Body of pancreas (tissue), 4 donors: ENCODE measurements around the gene COX19. TPM values are rescaled to one million over a fixed set of nuclear protein-coding genes. Genes with fewer than 3 reads are reported as not detected.

Experiments used
- ATAC-seq: fragments of 150-250 bp; one replicate; pipeline ENCODE4 v1.9.1; 2016
- DNase-seq, 4 donors: peaks; one replicate each; pipeline ENCODE4 v3.0.0-alpha.2; 2019
- H3K27ac ChIP-seq, 4 donors: fragments of 200-600 bp; sonication (generic); 1 replicate in 3 of 4; 2 replicates in 1 of 4; pipeline versions ENCODE4 v1.5.1 to v1.6.1; 2016 to 2019; ENCODE audit warnings: mild to moderate bottlenecking in 1 of 4, mixed read lengths in 1 of 4, moderate library complexity in 1 of 4
- H3K27me3 ChIP-seq, 2 donors: fragments of 200-600 bp; sonication (generic); one replicate each; pipeline ENCODE4 v1.6.0; 2016; ENCODE audit warnings: mild to moderate bottlenecking in 1 of 2
- H3K36me3 ChIP-seq, 2 donors: fragments of 200-600 bp; sonication (generic); replicated peaks in 1 of 2; 2 replicates each; pipeline ENCODE4 v1.5.1; 2016; ENCODE audit warnings: low read depth in 2 of 2; ENCODE audit not compliant: insufficient read depth in 1 of 2
- H3K4me1 ChIP-seq: fragments of 200-600 bp; sonication (generic); one replicate; pipeline ENCODE4 v1.6.0; 2016
- H3K4me3 ChIP-seq, 2 donors: fragments of 200-600 bp; sonication (generic); 1 replicate in 1 of 2; 2 replicates in 1 of 2; pipeline ENCODE4 v1.5.1; 2016 to 2019
- H3K9me3 ChIP-seq, 3 donors: fragments of 200-600 bp; sonication (generic); 1 replicate in 2 of 3; 2 replicates in 1 of 3; pipeline ENCODE4 v1.5.1; 2016
- CTCF ChIP-seq, 7 experiments: fragments of 450-650 bp in 4 of 7; fragments of 200-600 bp in 3 of 7; sonication (generic) in 3 of 7; IDR thresholded peaks; one replicate each; pipeline ENCODE4 v1.5.1; 2016 to 2019; ENCODE audit warnings: antibody characterized with exemption in 7 of 7
- POLR2A ChIP-seq, 3 donors: fragments of 450-650 bp; IDR thresholded peaks; one replicate each; pipeline ENCODE4 v1.6.1; 2016; ENCODE audit warnings: antibody characterized with exemption in 3 of 3, mild to moderate bottlenecking in 2 of 3
- WGBS, 2 donors: methylation state at CpG; one replicate each; pipeline ENCODE4 v1.1.5; 2017; 5-methylcytosine and 5-hydroxymethylcytosine counted together
- intact Hi-C: fragments of 100-400 bp; cut with DNase I; formaldehyde crosslinking; loops from one replicate; pipeline ENCODE4 v1.15.1; 2023
- total RNA-seq, 2 donors: library from RNA; depleted of rRNA; stranded (reverse); fragments of >200 nt; gene quantifications; one replicate each; pipeline ENCODE4 v1.1.0, GENCODE V29; 2016

COX19 gene
- total RNA-seq, 2 donors from 2014 or later, result 9.6 to 25.1 TPM

- H3K36me3 ChIP-seq, result no peaks in the 10 kb centered on the region
- WGBS, 2 donors, result 63% methylated on average over 34 of the region's 34 CpGs; no CpG with 5 or more reads in 1 of the 2 donors
- H3K4me1 ChIP-seq, result peaks cover 38% of the 10 kb centered on the region
- DNase-seq (no peak), ATAC-seq (no peak)
- no peak within 1 kb of the TSS for H3K27ac ChIP-seq
- no peaks in the 10 kb centered on the region for H3K9me3 ChIP-seq
- intact Hi-C loops, result no loop called here
- no peak for TF ChIP-seq CTCF (IDR thresholded peaks at IDR 0.05)
- no peak for TF ChIP-seq POLR2A (IDR thresholded peaks at IDR 0.05)
- no peak within 1 kb of the TSS for H3K4me3 ChIP-seq
- no peaks in the 10 kb centered on the region for H3K27me3 ChIP-seq
These were observed 7.8 kb upstream of the COX19 start, which contains the start of gene CYP2W1 for GRCh38 chr7:983004-983615. Gene CYP2W1 (plus strand): TSS chr7:983181. CDS start chr7:983212, 31 bp downstream.

GRCh38 chr7:982511-983003 lies 7.2 kb upstream of the COX19 start:
- TF ChIP-seq CTCF (IDR thresholded peaks at IDR 0.05) (no peak), POLR2A (IDR thresholded peaks at IDR 0.05) (no peak)
- peaks cover 38% of the 10 kb centered on the region for H3K4me1 ChIP-seq
- DNase-seq (no peak), ATAC-seq (no peak)
- intact Hi-C loops, result no loop called here
- no peaks in the 10 kb centered on the region for H3K36me3 ChIP-seq
- no peaks in the 10 kb centered on the region for H3K27me3 ChIP-seq
- H3K4me3 ChIP-seq, result no peak overlapping the region
- H3K9me3 ChIP-seq, result no peaks in the 10 kb centered on the region
- 65 to 90% methylated on average over 2 to 9 of the region's 10 CpGs for WGBS, 2 donors
- H3K27ac ChIP-seq, result no peak overlapping the region

GRCh38 chr7:981793-982510 lies 6.6 kb upstream of the COX19 start:
- H3K36me3 ChIP-seq, result no peaks in the 10 kb centered on the region
- DNase-seq, result no peak
- WGBS, 2 donors, result 72 to 85% methylated on average over 9 to 19 of the region's 19 CpGs
- H3K4me3 ChIP-seq, result no peak overlapping the region
- intact Hi-C loops, result no loop called here
- TF ChIP-seq CTCF (IDR thresholded peaks at IDR 0.05), result no peak
- no peak for ATAC-seq
- H3K4me1 ChIP-seq, result peaks cover 39% of the 10 kb centered on the region
- no peaks in the 10 kb centered on the region for H3K9me3 ChIP-seq
- H3K27me3 ChIP-seq, result no peaks in the 10 kb centered on the region
- H3K27ac ChIP-seq, result no peak overlapping the region

- peaks cover 38% of the 10 kb centered on the region for H3K4me1 ChIP-seq
- intact Hi-C loops, result no loop called here
- H3K36me3 ChIP-seq, result no peaks in the 10 kb centered on the region
- H3K4me3 ChIP-seq, result no peak overlapping the region
- TF ChIP-seq CTCF (IDR thresholded peaks at IDR 0.05), result no peak
- TF ChIP-seq POLR2A (IDR thresholded peaks at IDR 0.05), result no peak
- 71 to 81% methylated on average over 9 to 15 of the region's 15 CpGs for WGBS, 2 donors
- H3K27ac ChIP-seq, result no peak overlapping the region
- no peaks in the 10 kb centered on the region for H3K9me3 ChIP-seq
- no peaks in the 10 kb centered on the region for H3K27me3 ChIP-seq
- ATAC-seq (no peak), DNase-seq (no peak)
These were observed 4.7 kb upstream of the COX19 start for GRCh38 chr7:979886-980571.
